Spleen (tissue), 11 donors: ENCODE measurements around the gene CCNL2. TPM values are rescaled to one million over a fixed set of nuclear protein-coding genes. Genes with fewer than 3 reads are reported as not detected.
"Not testable (repeated sequence)": the region's sequence is repeated elsewhere in the genome, so short reads cannot be mapped to it uniquely, and the experiment has no call there.

Experiments
- DNase-seq: peaks from one replicate; pipeline ENCODE4 v3.0.0-alpha.2; 2020
- H3K27ac ChIP-seq, 8 donors: fragments of 200-600 bp; sonication (generic) in 7 of 8; 1 replicate in 4 of 8; 2 replicates in 4 of 8; pipeline versions ENCODE4 v1.5.0 to v1.8.0; 2016 to 2021; ENCODE audit warnings: inconsistent platforms in 4 of 8, mild to moderate bottlenecking in 4 of 8, moderate library complexity in 1 of 8
- H3K27me3 ChIP-seq, 7 donors: fragments of 200-600 bp; sonication (generic) in 6 of 7; replicated peaks in 1 of 7; 1 replicate in 4 of 7; 2 replicates in 3 of 7; pipeline versions ENCODE4 v1.5.0 to v1.8.0; 2016 to 2021; ENCODE audit warnings: inconsistent platforms in 3 of 7, mild to moderate bottlenecking in 1 of 7
- H3K36me3 ChIP-seq, 6 donors: fragments of 200-600 bp; sonication (generic) in 5 of 6; 1 replicate in 4 of 6; 2 replicates in 2 of 6; pipeline versions ENCODE4 v1.5.0 to v1.8.0; 2016 to 2021; ENCODE audit warnings: inconsistent platforms in 2 of 6
- H3K4me1 ChIP-seq, 6 donors: fragments of 200-600 bp; sonication (generic) in 5 of 6; 1 replicate in 3 of 6; 2 replicates in 3 of 6; pipeline versions ENCODE4 v1.5.0 to v1.8.0; 2016 to 2021; ENCODE audit warnings: inconsistent platforms in 3 of 6
- H3K4me3 ChIP-seq, 8 donors: fragments of 200-600 bp; sonication (generic) in 7 of 8; 1 replicate in 4 of 8; 2 replicates in 4 of 8; pipeline versions ENCODE4 v1.5.0 to v1.8.0; 2016 to 2021; ENCODE audit warnings: inconsistent platforms in 4 of 8, mild to moderate bottlenecking in 4 of 8, moderate library complexity in 2 of 8
- H3K9me3 ChIP-seq, 8 donors: fragments of 200-600 bp; sonication (generic) in 7 of 8; 1 replicate in 4 of 8; 2 replicates in 4 of 8; pipeline versions ENCODE4 v1.5.0 to v1.8.0; 2016 to 2021; ENCODE audit warnings: inconsistent platforms in 4 of 8
- POLR2A ChIP-seq, 3 donors: fragments of 450-650 bp; IDR thresholded peaks; one replicate each; pipeline ENCODE4 v1.5.1; 2017; ENCODE audit warnings: antibody characterized with exemption in 3 of 3, mild to moderate bottlenecking in 1 of 3
- POLR2AphosphoS5 ChIP-seq, 3 donors: sonication (generic); formaldehyde crosslinking; IDR thresholded peaks; one replicate each; pipeline ENCODE4 v1.5.1; 2017; ENCODE audit warnings: antibody characterized with exemption in 3 of 3
- WGBS, 5 donors: extraction: QIAGEN DNeasy Blood & Tissue Kit in 3 of 5; methylation state at CpG; one replicate each; pipeline versions ENCODE4 v1.1.5 to v1.1.7; 2013 to 2018; 5-methylcytosine and 5-hydroxymethylcytosine counted together
- intact Hi-C: fragments of 100-400 bp; cut with DNase I; formaldehyde crosslinking; loops from one replicate; pipeline ENCODE4 v1.15.0; 2023; ENCODE audit warnings: low total_unique reads
- polyA plus RNA-seq, 3 donors: library from polyadenylated mRNA; stranded (reverse); fragments of 200-250 nt; gene quantifications; one replicate each; pipeline ENCODE4 v1.2.1, GENCODE V29; 2013
- total RNA-seq, 7 donors: library from RNA; depleted of rRNA in 3 of 7; stranded (reverse); fragments of >200 nt in 3 of 7; fragmentation: NEBNext Ultra II Directional in 4 of 7; extraction: Animal tissue kit (Norgen Biotek cat#: 25700) in 4 of 7; gene quantifications; one replicate each; pipeline versions ENCODE4 v1.1.0 to v1.2.1, GENCODE V29; 2016 to 2021
- TF ChIP-seq, protein P1 (sequence below), 11 experiments: fragments of 200-600 bp in 7 of 11; fragments of 450-650 bp in 4 of 11; sonication (generic) in 4 of 11; IDR thresholded peaks in 8 of 11; conservative IDR thresholded peaks in 3 of 11; 1 replicate in 7 of 11; 2 replicates in 4 of 11; pipeline versions ENCODE4 v1.4.0 to v1.8.0; 2016 to 2021; ENCODE audit warnings: antibody characterized with exemption in 11 of 11, inconsistent platforms in 4 of 11, mild to moderate bottlenecking in 1 of 11
- donor health status: healthy with polysubstance abuse.
- donor health status: DM: no; HTN: no; CAD: no; lungs with moderate emphysema.
- donor health status: DM: no; HTN: no; CAD: no.
- donor health status: Bipolar disorder and iron deficiency.
- donor health status: healthy.
- donor health status: DM: no; HTN: no; CAD: no.
- donor health status: DM: yes; HTN: yes; CAD: no.

The CCNL2 gene
- total and polyA plus RNA-seq, 10 donors: 111 to 299 (median 204) TPM

DNA sequence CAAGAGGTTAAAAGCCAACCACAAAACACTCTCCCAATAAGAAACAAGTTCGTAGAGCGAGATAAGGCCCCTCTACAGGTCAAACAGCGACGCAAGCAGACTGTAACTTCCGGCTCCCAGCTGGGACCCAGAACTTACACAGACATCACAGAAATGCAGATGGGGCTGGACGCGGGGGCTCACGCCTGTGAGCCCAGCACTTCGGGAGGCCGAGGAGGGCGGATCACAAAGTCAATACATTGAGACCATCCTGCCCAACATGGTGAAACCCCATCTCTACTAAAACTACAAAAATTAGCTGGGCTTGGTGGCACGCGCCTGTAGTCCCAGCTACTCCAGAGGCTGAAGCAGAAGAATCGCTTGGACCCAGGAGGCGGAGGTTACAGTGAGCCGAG, 11.1 kb downstream of the CCNL2 start:
- TF ChIP-seq, protein P1, sequence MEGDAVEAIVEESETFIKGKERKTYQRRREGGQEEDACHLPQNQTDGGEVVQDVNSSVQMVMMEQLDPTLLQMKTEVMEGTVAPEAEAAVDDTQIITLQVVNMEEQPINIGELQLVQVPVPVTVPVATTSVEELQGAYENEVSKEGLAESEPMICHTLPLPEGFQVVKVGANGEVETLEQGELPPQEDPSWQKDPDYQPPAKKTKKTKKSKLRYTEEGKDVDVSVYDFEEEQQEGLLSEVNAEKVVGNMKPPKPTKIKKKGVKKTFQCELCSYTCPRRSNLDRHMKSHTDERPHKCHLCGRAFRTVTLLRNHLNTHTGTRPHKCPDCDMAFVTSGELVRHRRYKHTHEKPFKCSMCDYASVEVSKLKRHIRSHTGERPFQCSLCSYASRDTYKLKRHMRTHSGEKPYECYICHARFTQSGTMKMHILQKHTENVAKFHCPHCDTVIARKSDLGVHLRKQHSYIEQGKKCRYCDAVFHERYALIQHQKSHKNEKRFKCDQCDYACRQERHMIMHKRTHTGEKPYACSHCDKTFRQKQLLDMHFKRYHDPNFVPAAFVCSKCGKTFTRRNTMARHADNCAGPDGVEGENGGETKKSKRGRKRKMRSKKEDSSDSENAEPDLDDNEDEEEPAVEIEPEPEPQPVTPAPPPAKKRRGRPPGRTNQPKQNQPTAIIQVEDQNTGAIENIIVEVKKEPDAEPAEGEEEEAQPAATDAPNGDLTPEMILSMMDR (IDR thresholded peaks at IDR 0.05 in 8 of 11, conservative IDR thresholded peaks at IDR 0.05 in 3 of 11): no peak
- no peak for TF ChIP-seq POLR2AphosphoS5 (IDR thresholded peaks at IDR 0.05)
- TF ChIP-seq POLR2A (IDR thresholded peaks at IDR 0.05): no peak
- WGBS, 5 donors: 94 to 97% (median 95%) methylated on average over 16 of the region's 16 CpGs
- no peak overlapping the region for H3K4me3 ChIP-seq
- DNase-seq: no peak
- no peak overlapping the region for H3K27ac ChIP-seq
- H3K27me3 ChIP-seq: no peaks in the 10 kb centered on the region
- H3K4me1 ChIP-seq: peaks cover 0 to 16% (median 4%) of the 10 kb centered on the region in 6 donors
- H3K36me3 ChIP-seq: peaks cover 15 to 86% (median 85%) of the 10 kb centered on the region in 6 donors
- H3K9me3 ChIP-seq: no peaks in the 10 kb centered on the region
- intact Hi-C loops: no loop called here

DNA sequence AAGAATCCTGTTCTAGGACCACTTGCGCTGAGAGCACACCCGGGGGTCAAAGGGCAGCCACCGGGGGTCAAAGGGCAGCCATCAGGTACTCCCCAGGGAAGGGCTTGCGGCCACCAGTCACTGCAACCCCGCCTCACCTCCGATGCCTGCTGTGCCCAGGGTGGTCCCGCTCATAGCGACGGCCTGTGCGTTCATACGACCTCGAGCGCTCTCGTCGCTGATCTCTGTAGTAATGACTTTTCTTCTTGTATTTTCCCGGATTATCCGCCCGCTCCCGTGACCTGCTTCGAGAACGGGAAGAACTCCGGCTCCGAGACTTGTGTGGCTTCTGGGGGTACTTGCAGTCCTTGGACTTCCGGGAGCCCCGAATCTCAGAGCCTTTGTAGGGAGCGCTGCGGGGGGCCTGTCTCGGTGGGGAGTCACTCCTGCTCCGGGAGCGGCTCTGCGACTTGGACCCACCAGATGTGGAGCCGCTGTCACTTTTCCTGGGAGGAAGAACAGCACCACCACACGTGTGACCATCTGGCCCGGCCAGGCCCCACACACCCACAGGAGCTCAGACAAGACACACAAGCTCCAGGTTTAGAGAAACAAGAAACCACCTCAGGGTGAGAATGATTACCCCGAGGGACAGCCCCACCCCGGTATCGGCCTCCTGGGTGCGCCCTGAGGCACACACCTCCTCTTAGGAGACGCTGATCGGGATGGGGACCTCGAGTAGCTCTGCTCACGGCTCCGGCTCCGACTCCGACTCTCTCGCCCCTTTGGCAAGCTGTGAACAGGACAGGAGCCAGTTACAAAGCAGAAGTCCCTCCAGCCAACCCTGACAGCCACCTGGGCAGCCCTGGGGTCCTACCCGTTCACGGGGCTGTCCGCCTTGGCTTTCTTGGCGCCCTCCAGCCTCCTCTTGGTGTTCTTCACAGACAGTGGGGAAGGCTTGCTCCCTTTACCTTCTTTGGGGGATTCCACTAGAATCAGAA, 11.7 kb downstream of the CCNL2 start:
- Histone ChIP-seq H3K4me1 (peaks cover 0 to 16% (median 2%) of the 10 kb centered on the region in 6 donors), H3K27ac (no peak overlapping the region), H3K9me3 (no peaks in the 10 kb centered on the region), H3K27me3 (no peaks in the 10 kb centered on the region), H3K4me3 (no peak overlapping the region), H3K36me3 (peaks cover 15 to 80% (median 78%) of the 10 kb centered on the region in 6 donors)
- intact Hi-C loops: no loop called here
- whole genome bisulfite sequencing, 5 donors: 95 to 98% (median 97%) methylated on average over 44 to 50 of the region's 50 CpGs
- no peak for DNase-seq
- peak; percentile 9 to 53 (median 26) for TF ChIP-seq POLR2AphosphoS5 (IDR thresholded peaks at IDR 0.05)
- TF ChIP-seq, protein P1 (IDR thresholded peaks at IDR 0.05 in 8 of 11, conservative IDR thresholded peaks at IDR 0.05 in 3 of 11): no peak

DNA sequence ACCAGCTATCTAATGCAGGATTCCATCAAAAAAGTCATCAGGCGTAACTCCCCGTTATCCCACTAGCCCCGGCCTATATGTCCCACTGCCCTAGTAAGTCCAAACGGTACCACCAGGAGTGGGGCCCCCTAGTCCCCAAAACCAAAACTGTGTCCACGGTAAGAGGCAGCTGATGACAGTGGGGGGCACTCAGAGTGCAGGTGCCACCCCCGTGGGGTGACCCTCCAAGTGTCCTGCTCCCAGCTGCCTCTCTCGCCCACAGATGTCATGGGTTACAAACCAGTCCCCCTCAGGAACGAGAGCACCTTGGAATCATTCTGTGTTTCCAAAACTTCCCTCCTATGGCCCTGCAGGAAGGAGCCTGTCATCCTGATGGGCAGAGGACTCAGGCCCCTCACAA, 13.2 kb downstream of the CCNL2 start:
- WGBS, 5 donors: 92 to 98% (median 94%) methylated on average over 7 to 8 of the region's 8 CpGs
- H3K4me1 ChIP-seq: peaks cover 0 to 12% (median 2%) of the 10 kb centered on the region in 6 donors
- no peaks in the 10 kb centered on the region for H3K9me3 ChIP-seq
- intact Hi-C loops: no loop called here
- DNase-seq: no peak
- peaks cover 13 to 77% (median 65%) of the 10 kb centered on the region in 6 donors for H3K36me3 ChIP-seq
- H3K27ac ChIP-seq: no peak overlapping the region
- no peak overlapping the region for H3K4me3 ChIP-seq
- no peaks in the 10 kb centered on the region for H3K27me3 ChIP-seq
- no peak for TF ChIP-seq POLR2A (IDR thresholded peaks at IDR 0.05)
- TF ChIP-seq POLR2AphosphoS5 (IDR thresholded peaks at IDR 0.05): peak in 1 of 3 donors; percentile 15
- TF ChIP-seq, protein P1 (IDR thresholded peaks at IDR 0.05 in 8 of 11, conservative IDR thresholded peaks at IDR 0.05 in 3 of 11): no peak

DNA sequence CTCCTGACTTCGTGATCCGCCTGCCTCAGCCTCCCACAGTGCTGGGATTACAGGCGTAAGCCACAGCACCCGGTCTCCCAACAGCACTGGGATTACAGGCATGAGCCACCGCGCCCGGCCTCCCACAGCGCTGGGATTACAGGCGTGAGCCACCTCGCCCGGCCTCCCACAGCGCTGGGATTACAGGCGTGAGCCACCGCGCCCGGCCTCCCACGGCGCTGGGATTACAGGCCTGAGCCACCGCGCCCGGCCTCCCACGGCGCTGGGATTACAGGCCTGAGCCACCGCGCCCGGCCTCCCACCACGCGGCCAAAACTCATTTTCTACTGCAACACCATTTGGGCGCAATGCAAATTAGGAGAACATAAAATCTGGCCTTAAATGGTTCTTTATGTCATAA, 13.8 kb downstream of the CCNL2 start:
- H3K27ac ChIP-seq, H3K27me3 ChIP-seq, H3K4me1 ChIP-seq, H3K4me3 ChIP-seq, DNase-seq, H3K9me3 ChIP-seq, intact Hi-C loops: not testable (repeated sequence)
- 92 to 96% (median 94%) methylated on average over 29 of the region's 29 CpGs for WGBS, 5 donors
- peaks cover 7 to 77% (median 59%) of the 10 kb centered on the region in 6 donors for H3K36me3 ChIP-seq
